Vagina (tissue), 2 donors: ENCODE measurements around the gene S100A9.
"Not testable (repeated sequence)": the region's sequence is repeated elsewhere in the genome, so short reads cannot be mapped to it uniquely, and the experiment has no call there.

Source experiments
- CTCF ChIP-seq, 3 experiments: fragments of 450-650 bp in 2 of 3; fragments of 200-600 bp in 1 of 3; sonication (generic) in 1 of 3; IDR thresholded peaks; one replicate each; pipeline ENCODE4 v1.5.1; 2017 to 2019; ENCODE audit warnings: antibody characterized with exemption in 3 of 3, mild to moderate bottlenecking in 2 of 3, moderate library complexity in 2 of 3
- POLR2A ChIP-seq, 2 donors: fragments of 450-650 bp; IDR thresholded peaks; one replicate each; pipeline ENCODE4 v1.6.1; 2017; ENCODE audit warnings: antibody characterized with exemption in 2 of 2, mild to moderate bottlenecking in 2 of 2, moderate library complexity in 2 of 2

GRCh38 chr1:153407274-153407673 lies 49.6 kb downstream of the S100A9 start:
- not testable (repeated sequence) for TF ChIP-seq POLR2A, CTCF (IDR thresholded peaks at IDR 0.05)
